Measurements from ENCODE around the gene KRTAP4-5. TPM values are rescaled to one million over a fixed set of nuclear protein-coding genes. Genes with fewer than 3 reads are reported as not detected.
"Not testable (repeated sequence)": the region's sequence is repeated elsewhere in the genome, so short reads cannot be mapped to it uniquely, and the experiment has no call there.

Gene KRTAP4-5
- total RNA-seq, result not detected

DNA sequence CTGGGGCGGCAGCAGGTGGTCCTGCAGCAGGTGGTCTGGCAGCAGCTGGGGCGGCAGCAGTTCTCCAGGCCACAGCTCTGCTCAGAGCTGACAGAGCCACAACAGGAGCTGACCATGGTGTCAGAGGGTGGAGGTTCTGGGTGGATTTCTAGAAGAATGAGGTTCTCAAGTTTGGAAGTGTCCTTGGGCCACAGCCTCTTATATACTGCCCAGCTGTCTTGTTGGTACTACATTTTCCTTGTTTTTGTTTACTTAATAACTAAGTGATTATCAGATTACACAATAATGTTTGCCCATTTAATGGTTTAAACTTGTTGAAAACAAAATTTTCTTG, at the start of gene KRTAP4-5:
Gene KRTAP4-5, minus strand, starts transcription at position 174 of the 334 bp plus-strand sequence. Its CDS starts 58 bp downstream, at position 116.
- DNase-seq (ENCODE audit: extremely low spot score in 2 of 2), result no peak
- intact Hi-C loops (cut with DNase I), result no loop called here
- no peak within 1 kb of the TSS for H3K27ac ChIP-seq
- no peaks in the 10 kb centered on the region for H3K4me1 ChIP-seq
- TF ChIP-seq POLR2A (IDR thresholded peaks at IDR 0.05) (no peak), POLR2AphosphoS5 (IDR thresholded peaks at IDR 0.05; ENCODE audit: insufficient read depth in 1 of 2, low read depth in 1 of 2) (no peak)
- TF ChIP-seq, protein P1, sequence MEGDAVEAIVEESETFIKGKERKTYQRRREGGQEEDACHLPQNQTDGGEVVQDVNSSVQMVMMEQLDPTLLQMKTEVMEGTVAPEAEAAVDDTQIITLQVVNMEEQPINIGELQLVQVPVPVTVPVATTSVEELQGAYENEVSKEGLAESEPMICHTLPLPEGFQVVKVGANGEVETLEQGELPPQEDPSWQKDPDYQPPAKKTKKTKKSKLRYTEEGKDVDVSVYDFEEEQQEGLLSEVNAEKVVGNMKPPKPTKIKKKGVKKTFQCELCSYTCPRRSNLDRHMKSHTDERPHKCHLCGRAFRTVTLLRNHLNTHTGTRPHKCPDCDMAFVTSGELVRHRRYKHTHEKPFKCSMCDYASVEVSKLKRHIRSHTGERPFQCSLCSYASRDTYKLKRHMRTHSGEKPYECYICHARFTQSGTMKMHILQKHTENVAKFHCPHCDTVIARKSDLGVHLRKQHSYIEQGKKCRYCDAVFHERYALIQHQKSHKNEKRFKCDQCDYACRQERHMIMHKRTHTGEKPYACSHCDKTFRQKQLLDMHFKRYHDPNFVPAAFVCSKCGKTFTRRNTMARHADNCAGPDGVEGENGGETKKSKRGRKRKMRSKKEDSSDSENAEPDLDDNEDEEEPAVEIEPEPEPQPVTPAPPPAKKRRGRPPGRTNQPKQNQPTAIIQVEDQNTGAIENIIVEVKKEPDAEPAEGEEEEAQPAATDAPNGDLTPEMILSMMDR (IDR thresholded peaks at IDR 0.05), result no peak
- H3K9me3 ChIP-seq, result no peaks in the 10 kb centered on the region
- no peaks in the 10 kb centered on the region for H3K27me3 ChIP-seq
- H3K4me3 ChIP-seq, result no peak within 1 kb of the TSS
- H3K36me3 ChIP-seq, result no peaks in the 10 kb centered on the region

DNA sequence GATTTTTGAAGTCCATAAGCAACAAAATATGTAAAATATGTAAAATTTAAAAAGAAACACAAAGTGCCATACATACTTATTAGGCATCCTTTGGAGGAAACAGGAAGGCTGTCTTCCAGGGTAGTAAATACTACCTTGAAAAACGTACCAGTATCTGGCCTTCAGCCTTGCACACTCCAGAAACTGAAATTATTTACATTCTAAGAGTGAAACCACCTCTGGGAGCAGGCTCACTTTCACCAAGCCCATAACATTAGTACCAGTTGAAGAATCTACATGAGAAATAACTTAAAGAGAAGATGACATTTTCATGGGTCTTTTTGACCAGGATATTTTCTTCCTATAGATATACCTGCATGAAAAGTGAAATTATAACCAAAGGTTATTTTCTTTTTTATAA, 46.4 kb upstream of the KRTAP4-5 start:
- Histone ChIP-seq H3K27me3 (no peaks in the 10 kb centered on the region), H3K4me1 (no peaks in the 10 kb centered on the region), H3K36me3 (no peaks in the 10 kb centered on the region), H3K9me3 (no peaks in the 10 kb centered on the region), H3K4me3 (no peak overlapping the region), H3K27ac (no peak overlapping the region)
- intact Hi-C loops (cut with DNase I), result no loop called here
- no peak for TF ChIP-seq POLR2AphosphoS5 (IDR thresholded peaks at IDR 0.05; ENCODE audit: insufficient read depth in 1 of 2, low read depth in 1 of 2)
- TF ChIP-seq POLR2A (IDR thresholded peaks at IDR 0.05), result no peak
- TF ChIP-seq, protein P1 (IDR thresholded peaks at IDR 0.05), result no peak
- DNase-seq (ENCODE audit: extremely low spot score in 2 of 2), result no peak

DNA sequence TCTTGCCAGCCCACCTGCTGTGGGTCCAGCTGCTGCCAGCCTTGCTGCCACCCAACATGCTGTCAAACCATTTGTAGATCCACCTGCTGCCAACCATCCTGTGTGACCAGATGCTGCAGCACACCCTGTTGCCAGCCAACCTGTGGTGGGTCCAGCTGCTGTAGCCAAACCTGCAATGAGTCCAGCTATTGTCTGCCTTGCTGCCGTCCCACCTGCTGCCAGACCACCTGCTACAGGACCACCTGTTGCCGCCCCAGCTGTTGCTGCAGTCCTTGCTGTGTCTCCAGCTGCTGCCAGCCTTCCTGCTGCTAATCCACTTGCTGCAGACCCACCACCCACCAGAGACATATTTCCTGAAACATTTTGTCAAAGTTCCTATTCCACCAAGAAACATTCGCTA, 40.7 kb upstream of the KRTAP4-5 start:
- Histone ChIP-seq H3K9me3 (no peaks in the 10 kb centered on the region), H3K27me3 (no peaks in the 10 kb centered on the region), H3K4me3 (no peak overlapping the region), H3K27ac (no peak overlapping the region), H3K36me3 (no peaks in the 10 kb centered on the region), H3K4me1 (no peaks in the 10 kb centered on the region)
- intact Hi-C loops (cut with DNase I), result no loop called here
- no peak for DNase-seq (ENCODE audit: extremely low spot score in 2 of 2)
- TF ChIP-seq POLR2A (IDR thresholded peaks at IDR 0.05) (no peak), POLR2AphosphoS5 (IDR thresholded peaks at IDR 0.05; ENCODE audit: insufficient read depth in 1 of 2, low read depth in 1 of 2) (no peak)
- TF ChIP-seq, protein P1 (IDR thresholded peaks at IDR 0.05), result no peak

DNA sequence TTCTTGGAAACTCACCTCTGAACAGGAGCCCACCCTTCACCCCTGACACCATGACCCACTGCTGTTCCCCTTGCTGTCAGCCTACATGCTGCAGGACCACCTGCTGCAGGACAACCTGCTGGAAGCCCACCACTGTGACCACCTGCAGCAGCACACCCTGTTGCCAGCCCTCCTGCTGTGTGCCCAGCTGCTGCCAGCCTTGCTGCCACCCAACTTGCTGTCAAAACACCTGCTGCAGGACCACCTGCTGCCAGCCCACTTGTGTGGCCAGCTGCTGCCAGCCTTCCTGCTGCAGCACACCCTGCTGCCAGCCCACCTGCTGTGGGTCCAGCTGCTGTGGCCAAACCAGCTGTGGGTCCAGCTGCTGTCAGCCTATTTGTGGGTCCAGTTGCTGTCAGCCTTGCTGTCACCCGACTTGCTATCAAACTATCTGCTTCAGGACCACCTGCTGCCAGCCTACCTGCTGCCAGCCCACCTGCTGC, 40.3 kb upstream of the KRTAP4-5 start, which contains the start of gene KRTAP9-1:
Gene KRTAP9-1, plus strand, starts transcription at position 51 of the 482 bp plus-strand sequence. Its CDS starts 0 bp downstream, at position 51.
- intact Hi-C loops (cut with DNase I); H3K9me3 ChIP-seq; H3K27ac ChIP-seq; H3K36me3 ChIP-seq; H3K27me3 ChIP-seq; H3K4me3 ChIP-seq; H3K4me1 ChIP-seq; DNase-seq (ENCODE audit: extremely low spot score in 2 of 2): not testable (repeated sequence)

DNA sequence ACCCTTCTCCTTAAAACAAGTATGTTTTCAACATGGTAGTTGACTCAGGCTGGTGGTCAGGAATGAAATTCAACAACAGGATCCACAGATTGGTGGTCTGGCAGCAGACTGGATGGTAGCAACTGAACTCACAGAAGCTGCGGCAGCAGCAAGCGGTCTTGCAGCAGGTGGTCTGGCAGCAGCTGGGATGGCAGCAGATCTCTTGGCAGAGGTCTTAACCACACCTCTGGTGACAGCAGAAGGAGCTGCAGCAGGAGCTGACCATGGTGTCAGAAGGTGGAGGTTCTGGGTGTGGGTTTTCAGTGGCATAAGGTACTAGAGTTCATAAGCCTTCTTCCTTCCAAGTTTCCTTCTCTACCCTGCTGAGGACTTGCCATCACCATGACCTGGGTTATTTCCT, 37.2 kb upstream of the KRTAP4-5 start:
- DNase-seq (ENCODE audit: extremely low spot score in 2 of 2), result no peak

More for the DNA sequence above, 37.2 kb upstream of the KRTAP4-5 start:
- intact Hi-C loops (cut with DNase I), result no loop called here
- Histone ChIP-seq H3K36me3 (no peaks in the 10 kb centered on the region), H3K27ac (no peak overlapping the region), H3K27me3 (no peaks in the 10 kb centered on the region), H3K4me1 (no peaks in the 10 kb centered on the region), H3K9me3 (no peaks in the 10 kb centered on the region), H3K4me3 (no peak overlapping the region)
- TF ChIP-seq POLR2A (IDR thresholded peaks at IDR 0.05) (no peak), POLR2AphosphoS5 (IDR thresholded peaks at IDR 0.05; ENCODE audit: insufficient read depth in 1 of 2, low read depth in 1 of 2) (no peak)
- TF ChIP-seq, protein P1 (IDR thresholded peaks at IDR 0.05), result no peak
